ENCODE measurements around the gene LDB1.

The LDB1 gene

DNA sequence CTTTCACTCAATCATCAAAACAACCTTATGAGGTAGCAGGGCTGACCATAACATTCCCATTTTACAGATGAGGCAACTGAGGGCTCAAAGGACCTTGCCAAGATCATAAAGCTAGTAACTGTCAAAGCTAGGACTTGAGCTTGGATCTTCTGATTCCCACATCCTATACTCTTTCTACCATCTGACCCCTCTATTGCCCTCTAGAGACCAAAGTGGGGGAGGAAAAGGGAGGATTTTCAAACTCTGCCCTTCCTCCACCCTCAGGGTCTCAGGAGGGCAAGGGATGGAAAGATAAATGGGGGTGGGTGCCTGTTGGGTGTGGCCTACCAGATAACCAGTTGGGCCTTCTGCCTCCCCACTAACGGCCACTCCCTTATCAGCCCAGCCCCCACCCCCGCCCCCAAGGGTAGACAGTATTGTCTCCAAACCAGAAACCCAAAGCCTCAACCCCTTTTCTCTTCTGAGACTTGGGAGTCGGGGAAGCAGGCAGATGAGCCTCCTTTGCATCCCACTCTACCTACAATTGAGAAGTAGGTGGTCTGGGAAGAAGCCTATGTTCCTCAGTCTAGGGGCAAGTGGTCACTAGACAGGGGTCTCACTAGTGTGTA, 7.9 kb downstream of the LDB1 start:
- DNase-seq = no peak

DNA sequence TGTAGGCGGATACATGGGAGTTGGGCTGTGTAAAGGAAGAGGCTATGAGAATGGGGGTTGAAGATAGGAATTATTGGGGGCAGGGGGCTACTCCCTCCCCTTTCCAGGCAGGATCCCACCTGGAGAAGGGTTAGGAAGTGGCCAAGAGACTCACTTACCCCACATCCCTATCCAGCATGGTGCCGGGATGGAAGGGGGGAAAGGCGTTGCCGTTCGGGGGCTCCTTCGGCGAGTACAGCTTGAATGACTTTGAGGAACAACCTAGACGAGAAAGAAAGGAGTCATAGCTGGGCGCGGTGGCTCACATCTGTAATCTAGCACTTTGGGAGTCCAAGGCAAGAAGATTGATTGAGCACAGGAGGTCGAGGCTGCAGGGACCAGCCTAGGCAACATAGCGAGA, 8.9 kb downstream of the LDB1 start:
- no peak for DNase-seq

DNA sequence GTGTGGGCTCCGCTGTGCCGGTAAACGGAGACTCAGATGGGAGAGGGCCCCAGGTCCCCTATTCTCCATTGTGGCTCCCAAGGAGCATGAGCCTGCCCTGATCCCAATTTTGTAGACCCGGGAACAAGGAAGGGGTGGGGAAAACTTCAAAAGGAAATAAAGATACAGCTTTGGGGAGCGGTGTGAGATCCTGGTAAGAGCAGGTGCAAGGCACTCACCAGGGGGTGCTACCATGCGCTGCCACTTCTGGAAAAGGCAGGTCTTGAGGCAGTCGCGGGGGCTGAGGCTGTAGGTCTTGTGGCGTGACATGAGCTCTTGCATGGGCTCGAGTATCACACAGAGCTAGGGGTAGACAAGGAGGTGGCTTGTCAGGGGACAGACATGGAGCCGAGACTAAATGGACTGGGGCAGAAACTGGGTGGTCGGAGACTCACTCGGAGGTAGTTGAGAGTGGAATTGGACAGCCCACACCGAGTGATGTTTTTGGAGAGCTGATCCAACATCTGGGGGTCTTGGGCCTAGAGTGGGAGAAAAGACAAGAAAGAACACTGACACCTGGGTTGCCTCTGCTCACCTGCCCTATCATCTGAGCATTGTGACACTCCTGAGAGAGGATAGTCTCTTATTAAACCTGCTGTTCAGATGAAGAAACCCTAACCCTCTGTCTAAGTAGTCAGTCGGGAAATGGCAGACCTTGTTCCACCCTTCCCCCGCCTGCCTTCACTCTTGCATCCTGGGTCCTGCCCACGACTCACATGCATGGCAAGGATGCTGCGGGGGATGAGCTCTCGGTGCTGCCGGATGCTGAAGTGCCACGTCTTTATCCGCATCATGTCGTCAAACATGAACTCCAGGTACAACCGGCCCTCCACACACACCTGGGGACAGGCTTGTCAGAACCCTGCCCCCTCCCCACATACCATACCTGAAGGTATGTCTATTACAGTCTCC, 10.7 kb downstream of the LDB1 start:
- DNase-seq = no peak

DNA sequence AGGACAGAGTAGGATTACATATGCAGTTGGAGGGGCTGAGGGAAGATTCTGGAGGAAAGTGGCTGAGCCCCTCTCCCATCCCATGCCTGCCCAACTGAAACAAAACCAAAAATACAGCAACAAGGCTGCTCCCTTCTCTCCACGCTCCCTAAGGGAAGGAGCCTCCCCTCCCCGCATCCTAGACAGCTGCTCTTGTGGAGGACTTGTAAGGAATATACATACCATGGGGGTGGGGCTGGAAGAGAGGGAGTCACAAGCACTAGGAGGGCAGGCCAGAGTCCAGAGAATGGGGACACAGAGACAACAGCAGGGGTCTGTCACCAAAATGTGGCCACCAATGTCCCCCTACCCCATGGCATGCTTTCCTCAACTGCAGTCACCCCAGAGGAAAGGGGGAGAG, 13.2 kb downstream of the LDB1 start:
- no peak for DNase-seq

DNA sequence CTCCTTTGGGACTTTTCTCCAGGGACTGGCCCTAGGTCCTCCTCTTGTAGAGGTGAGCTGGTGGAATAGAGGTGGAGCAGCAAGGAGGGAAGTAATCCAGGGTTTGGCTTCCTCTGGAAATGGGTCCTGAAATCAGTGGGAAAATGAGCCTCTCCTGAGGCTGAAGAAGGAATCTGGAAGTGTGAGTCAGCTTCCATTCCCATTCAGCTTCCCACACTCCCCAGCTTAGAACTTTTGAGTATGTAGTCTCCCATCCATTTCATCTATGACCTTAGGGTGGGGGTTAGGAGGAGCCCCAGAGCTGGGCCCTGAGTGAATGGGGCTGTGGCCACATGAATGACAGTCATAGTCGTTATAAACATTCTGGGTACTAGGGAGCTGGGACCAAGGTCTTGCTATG, 17.7 kb downstream of the LDB1 start:
- DNase-seq = no peak

DNA sequence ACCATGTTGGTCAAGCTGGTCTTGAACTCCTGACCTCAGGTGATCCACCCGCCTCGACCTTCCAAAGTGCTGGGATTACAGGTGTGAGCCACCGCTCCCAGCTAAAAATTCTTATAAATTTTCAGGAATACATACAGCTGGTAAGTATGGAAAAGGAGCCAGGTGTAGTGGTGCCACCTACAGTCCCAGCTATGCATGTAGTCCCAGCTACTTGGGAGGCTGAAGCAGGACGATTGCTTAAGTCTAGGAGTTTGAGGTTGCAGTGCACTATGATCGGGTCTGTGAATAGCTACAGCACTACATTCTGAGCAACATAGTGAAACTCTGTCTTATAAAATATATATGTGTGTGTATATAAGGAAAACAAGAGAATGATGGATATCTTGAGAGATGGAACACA, 19.0 kb downstream of the LDB1 start:
- DNase-seq = no peak

DNA sequence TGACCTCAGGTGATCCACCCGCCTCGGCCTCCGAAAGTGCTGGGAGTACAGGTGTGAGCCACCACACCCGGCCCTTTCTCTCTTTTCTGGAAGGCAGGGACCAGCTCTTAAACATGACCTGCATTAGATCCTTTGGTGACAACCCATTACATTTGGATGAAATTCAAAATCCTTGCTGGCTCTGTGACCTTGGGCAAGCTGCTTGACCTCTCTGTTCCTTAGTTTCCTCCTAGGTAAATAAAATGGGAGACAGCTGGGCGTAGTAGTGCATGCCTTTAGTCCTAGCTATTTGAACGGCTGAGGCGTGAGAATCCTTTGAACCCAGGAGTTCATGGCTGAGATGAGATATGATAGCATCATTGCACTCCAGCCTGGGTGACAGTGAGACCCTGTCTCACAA, 23.7 kb downstream of the LDB1 start:
- DNase-seq = no peak

DNA sequence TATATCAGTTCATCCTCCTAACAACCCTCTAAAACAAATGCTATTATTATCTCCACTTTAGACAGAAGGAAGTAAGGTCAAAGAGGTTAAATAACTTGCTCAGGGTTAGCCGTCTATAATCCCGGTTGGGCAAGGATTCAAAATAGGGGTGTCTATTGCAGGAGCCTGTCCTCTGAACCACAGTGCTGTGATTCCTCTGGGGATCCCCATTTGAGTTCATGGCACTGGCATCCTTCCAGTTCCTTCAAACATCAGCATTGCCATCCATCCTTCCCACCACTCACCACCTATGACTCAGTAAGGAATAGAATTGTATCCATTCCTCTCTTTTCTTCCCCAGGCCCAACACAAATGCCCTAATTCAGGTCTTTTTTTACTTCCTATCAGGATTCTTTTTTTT, 29.4 kb downstream of the LDB1 start:
- no peak for DNase-seq

DNA sequence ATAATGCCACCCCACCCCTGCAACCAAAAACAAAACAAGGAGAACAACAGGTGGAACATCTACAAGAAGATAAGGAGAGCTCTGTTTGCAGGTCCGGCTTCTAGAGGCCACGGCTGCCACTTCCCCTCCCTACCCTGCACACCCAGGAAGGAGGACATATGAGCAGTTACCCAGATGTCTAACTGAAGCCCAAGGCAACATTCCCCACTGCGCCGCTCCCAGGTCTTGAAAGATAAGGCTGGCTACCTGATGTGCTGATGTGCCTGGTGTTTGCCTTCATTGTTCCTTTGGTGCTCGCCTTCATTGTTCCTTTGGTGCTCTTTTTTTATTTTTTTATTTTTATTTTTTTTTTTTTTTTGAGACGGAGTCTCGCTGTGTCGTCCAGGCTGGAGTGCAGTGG, 34.0 kb downstream of the LDB1 start:
- no peak for DNase-seq

DNA sequence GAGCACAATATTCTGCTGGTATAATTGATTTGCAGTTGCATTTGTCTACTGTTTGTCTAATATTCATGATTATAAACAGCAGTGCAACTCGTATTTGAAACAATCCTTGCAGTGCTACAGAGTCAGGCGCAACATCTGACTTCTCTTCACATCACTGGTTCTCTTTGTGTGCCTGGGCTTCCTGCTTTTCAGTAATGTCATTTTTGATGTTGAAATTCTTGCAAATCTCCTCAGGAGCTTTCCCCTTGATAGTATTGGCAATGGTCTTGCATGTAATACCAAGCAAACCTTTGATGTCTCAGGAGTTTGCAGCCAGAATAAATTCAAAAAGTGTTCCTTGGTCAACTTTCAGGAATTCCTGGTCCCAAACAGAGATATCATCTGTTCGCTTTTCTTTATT, 34.8 kb downstream of the LDB1 start:
- DNase-seq = no peak

DNA sequence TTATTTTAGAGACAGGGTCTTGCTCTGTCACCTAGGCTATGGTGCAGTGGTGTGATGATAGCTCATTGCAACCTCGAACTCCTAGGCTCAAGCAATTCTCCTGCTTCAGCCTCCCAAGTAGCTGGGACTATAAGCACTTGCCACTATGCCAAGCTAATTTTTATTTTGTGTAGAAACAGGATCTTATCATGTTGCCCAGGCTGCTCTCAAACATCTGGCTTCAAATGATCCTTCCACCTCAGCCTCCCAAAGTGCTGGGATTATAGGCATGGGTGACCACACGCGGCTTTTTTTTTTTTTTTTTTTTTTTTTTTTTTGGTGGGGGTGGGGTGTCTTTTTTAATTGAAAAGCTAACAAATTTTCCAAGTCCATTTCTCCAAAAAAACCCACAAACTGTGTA, 36.6 kb downstream of the LDB1 start:
- DNase-seq = no peak

DNA sequence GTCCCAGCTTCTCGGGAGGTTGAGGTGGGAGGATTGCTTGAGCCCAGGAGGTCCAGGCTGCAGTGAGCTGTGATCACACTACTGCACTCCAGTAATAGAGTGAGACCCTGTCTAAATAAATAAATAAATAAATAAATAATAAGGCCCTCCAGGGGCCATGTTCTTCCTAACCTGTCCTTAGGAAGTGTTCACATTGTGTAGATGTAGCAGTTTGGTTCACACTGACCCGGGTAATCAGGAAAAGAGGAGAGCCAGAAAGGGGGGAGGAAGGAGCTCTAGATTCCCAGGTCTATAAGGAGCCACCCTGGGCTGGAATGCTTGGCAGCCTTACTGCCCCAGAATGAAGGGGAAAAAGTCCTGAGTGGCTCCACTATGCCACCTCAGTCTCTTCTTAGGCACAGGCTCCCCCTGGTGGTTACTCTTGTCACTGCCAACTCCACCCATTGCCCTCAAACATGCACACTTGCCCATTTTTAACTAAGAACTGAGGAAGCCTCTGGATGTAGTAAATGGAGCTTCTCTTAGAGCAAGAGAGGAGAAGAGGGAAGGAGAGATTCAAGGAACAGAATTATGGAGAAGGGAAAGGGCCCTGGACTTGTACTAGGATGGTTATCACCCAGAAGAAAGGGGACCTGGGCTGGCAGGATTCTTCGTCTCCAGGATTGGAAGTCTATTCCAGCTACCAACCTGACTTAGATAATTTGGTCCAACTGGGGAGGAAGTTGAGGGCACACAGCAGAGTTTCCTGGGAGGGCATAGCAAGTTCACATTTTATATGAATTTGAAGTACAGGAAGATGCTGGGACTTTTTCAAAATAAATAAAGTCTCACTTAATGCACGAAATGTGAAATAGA, 47.3 kb downstream of the LDB1 start:
- DNase-seq = peak; percentile 45

DNA sequence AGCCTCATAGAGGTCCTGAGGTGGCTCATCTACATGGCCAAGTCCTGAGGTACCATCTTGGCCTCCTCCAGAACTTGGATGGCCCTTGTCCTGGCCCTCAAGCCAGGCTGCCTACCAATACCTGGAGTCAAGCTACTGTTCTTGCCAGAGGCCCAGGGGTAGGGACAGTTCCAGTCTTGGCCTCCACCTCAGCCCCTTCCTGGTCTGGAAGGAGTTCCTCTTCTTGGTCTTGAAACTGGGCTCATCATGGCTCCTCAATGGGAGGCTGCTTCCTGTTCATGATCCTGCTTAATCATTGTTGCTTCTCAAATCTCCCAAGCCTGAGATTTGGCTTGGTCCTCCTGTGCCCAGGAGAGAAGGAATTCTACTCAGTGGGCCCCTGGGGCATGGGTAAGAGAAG, 51.1 kb downstream of the LDB1 start:
- DNase-seq = no peak

DNA sequence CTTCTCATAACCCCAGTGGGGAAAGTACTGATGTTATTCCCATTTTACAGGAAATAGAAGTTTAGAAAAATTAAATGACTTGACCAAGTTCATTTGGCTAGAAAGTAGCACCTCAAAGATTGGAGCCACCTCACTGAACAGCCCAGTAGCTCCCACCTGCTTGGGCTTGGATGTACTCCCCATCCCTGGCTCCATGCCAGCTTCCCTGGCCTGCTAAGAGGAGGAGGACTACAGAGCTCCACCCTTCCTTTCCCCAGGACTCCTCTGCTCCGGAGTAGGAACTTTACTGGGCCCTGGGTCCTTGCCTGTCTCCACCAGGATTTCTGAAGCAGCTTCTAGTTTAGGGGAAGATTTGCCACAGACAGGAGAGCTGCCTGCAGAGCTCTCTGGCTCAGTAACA, 52.0 kb downstream of the LDB1 start:
- no peak for DNase-seq

DNA sequence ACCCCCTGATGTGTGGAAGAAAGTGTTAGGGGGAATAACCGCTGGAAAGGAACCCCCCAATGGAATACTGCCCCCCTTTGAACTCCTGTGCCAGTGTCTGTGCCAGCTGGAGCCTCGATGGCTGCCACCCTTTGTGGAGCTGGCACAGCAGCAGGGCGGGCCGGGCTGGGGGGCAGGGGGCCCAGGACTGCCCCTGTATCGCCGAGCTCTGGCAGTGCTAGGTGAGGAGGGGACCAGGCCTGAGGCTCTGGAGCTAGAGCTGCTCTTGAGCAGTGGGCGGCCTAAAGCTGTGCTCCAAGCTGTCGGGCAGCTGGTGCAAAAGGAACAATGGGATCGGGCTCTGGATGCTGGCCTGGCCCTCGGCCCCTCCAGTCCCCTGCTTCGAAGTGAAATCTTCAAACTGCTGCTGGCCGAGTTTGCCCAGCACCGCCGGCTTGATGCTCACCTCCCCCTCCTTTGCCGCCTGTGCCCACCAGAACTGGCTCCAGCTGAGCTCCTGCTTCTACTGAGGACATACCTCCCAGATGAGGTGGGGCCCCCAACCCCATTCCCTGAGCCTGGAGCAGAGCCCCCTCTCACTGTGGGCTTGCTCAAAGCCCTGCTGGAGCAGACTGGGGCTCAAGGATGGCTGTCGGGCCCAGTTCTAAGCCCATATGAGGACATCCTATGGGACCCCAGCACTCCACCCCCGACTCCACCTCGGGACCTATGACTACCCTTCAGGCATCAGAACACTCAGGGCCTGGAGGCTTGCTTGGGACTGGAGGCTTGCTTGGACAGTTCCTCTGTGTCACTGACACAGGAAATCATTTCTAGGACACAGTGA, 52.9 kb downstream of the LDB1 start:
- DNase-seq = no peak

DNA sequence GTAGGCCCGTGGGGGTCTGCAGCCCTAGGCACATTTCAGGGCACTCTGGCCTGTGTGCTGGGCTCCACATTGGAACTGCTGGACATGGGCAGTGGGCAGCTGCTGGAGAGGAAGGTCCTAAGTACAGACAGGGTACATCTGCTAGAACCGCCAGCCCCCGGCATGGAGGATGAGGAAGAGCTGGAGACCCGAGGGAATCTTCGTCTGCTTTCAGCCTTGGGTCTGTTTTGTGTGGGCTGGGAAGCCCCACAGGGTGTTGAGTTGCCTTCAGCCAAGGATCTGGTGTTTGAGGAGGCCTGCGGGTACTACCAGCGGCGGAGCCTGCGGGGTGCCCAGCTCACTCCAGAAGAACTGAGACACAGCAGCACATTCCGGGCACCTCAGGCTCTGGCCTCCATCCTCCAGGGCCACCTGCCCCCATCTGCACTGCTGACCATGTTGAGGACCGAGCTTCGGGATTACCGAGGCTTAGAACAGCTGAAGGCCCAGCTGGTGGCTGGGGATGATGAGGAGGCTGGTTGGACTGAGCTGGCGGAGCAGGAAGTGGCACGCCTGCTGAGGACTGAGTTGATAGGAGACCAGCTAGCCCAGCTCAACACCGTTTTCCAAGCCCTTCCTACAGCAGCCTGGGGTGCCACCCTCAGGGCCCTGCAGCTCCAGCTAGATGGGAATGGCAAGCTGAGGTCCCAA, 53.6 kb downstream of the LDB1 start:
- DNase-seq = no peak

DNA sequence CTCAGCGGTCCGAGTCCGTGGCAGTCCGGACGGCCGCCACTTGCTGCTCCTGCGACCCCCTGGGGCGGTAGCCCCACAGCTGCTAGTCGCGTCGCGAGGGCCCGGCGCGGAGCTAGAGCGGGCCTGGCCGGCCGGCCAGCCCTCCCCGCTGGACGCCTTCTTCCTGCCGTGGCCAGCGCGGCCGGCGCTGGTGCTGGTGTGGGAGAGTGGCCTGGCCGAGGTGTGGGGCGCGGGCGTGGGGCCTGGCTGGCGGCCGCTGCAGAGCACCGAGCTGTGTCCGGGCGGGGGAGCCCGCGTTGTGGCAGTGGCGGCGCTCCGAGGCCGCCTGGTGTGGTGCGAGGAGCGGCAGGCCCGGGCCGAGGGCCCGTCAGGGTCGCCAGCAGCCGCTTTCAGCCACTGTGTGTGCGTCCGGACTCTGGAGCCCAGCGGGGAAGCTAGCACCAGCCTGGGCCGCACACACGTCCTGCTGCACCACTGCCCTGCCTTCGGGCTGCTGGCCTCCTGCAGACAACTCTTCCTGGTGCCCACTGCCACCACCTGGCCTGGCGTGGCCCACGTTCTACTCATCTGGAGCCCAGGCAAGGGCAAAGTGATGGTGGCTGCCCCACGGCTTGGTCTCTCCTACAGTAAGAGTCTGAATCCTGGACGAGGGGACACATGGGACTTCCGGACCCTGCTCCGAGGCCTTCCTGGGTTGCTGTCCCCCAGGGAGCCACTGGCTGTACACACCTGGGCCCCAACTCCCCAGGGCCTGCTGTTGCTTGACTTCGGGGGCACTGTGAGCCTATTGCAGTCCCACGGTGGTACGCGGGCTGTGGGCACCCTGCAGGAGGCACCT, 54.4 kb downstream of the LDB1 start:
- peak; percentile 4 for DNase-seq

DNA sequence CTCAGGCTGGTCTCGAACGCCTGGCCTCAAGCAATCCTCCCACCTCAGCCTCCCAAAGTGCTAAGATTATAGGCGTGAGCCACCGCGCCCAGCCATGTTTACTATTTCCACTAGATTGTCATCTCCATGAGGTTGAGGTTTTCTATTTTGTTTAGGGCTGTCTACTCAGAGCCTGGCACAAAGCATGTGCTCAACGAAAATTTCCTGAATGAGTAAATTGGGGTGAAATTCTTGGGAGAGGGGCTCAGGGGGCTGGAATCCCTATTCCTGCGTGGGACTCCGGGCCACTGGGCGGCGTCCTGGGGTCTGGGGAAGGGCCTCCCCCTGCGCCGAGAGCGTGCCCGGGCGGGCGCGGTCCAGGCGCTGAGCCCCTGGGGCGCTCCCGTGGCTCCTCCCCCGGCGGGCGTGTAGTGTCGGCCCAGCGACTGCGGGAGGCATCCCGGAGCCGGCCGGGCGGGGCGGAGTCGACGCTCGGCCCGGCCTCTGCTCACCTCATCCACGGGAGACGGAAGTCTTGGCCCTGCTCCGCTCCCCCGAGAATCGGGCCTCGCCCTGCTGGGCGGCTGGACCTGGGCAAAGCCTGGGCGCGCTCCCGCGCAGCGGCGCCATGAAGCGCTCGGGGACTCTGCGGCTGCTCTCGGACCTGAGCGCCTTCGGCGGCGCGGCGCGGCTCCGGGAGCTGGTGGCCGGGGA, 55.2 kb downstream of the LDB1 start, which contains the start of gene HPS6:
HPS6 (plus strand) TSS at position 482 of the 693 bp plus-strand sequence; CDS start at position 608, 126 bp downstream.
- DNase-seq = peak; percentile 39

DNA sequence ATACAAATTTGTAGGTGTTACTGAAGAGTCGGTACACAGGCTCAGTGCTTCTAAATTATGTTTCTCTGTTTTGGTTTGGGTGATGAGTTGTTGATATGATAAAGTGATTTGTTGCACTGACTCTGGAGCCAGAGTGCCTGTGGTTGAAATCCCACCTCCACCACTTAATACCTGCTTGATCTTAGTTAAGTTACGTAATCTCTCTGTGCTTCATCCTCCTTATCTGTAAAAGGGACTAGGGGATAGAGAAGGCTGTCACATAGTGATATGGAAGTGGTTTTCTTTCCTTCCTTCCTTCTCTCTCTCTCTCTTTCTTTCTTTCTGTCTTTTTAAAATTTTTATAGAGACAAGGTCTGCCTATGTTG, 55.7 kb downstream of the LDB1 start:
- no peak for DNase-seq

DNA sequence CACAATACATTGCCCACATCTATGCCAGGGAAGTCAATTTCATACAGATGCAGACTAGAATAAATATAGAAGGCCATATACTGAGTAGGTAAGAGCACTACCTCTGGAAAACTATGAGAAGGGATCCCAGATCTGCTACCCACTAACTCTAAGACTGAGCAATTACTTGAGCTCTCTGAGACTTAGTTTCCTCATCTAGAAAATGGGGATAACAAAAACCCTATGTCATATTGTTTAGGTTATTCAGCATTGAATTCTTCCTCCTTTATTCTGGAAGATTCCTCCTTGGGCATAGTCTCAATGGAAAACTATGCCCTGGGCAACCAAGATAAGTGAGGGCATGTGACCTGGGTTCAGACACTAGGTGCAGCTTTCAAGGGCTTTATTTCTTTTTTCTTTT, 60.2 kb downstream of the LDB1 start:
- no peak for DNase-seq

Data from DMS79 treated with DMSO at 0.1 percent for 48 hours (cell line).